SK-MEL-5 (cell line): ENCODE data around the gene ALOX5. TPM values are rescaled to one million over a fixed set of nuclear protein-coding genes. Genes with fewer than 3 reads are reported as not detected.
"Not testable (repeated sequence)": the region's sequence is repeated elsewhere in the genome, so short reads cannot be mapped to it uniquely, and the experiment has no call there.

Source experiments
- DNase-seq: peaks from one replicate; pipeline ENCODE4 v3.0.0-alpha.2; 2016; ENCODE audit warnings: low read depth, low spot score
- in situ Hi-C: cut with HindIII; loops from 2 replicates; pipeline ENCODE4 v1.10.0; 2016; ENCODE audit warnings: low sequenced_read_pairs, high pct_unique_total_duplicates, low pct_unique_long_range_greater_than_20kb
- total RNA-seq: library from RNA; depleted of rRNA; stranded (reverse); fragments of >200 nt; shearing (Covaris generic); gene quantifications from 2 replicates; pipeline ENCODE4 v1.2.3, GENCODE V29; 2014

Gene ALOX5
- total RNA-seq, 1 experiment from 2014 or later, result not detected

DNA sequence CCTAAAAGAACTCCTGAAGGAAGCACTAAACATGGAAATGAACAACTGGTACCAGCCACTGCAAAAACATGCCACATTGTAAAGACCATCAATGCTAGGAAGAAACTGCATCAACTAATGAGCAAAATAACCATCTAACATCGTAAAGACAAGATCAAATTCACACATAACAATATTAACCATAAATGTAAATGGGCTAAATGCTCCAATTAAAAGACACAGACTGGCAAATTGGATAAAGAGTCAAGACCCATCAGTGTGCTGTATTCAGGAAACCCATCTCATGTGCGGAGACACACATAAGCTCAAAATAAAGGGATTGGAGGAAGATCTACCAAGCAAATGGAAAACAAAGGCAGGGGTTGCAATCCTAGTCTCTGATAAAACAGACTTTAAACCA is 15.7 kb downstream of the ALOX5 start:
- DNase-seq, in situ Hi-C loops: not testable (repeated sequence)

DNA sequence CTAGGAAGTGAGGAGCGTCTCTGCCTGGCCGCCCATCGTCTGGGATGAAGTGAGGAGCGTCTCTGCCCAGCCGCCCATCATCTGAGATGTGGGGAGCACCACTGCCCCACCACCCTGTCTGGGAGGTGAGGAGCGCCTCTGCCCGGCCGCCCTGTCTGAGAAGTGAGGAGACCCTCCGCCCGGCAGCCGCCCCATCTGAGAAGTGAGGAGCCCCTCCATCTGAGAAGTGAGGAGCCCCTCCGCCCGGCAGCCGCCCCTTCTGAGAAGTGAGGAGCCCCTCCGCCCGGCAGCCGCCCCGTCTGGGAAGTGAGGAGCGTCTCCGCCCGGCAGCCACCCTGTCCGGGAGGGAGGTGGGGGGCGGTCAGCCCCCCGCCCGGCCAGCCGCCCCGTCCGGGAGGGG is 17.6 kb downstream of the ALOX5 start:
- in situ Hi-C loops, DNase-seq: not testable (repeated sequence)

DNA sequence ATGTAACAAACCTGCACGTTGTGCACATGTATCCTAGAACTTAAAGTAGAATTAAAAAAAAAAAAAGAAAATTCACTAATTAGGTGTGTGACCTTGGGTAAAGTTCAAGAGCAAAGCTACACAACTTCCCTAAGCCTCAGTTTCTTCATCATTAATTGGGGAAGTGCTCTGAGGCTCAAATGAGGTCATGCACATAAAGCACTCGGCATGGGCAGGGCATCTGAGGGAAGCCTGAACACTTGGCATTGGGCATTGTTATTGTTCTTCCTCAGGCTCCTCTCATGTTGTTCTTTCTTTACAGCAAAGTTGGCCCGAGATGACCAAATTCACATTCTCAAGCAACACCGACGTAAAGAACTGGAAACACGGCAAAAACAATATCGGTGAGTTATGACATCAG is 21.5 kb downstream of the ALOX5 start:
- in situ Hi-C loops, result no loop called here
- no peak for DNase-seq

DNA sequence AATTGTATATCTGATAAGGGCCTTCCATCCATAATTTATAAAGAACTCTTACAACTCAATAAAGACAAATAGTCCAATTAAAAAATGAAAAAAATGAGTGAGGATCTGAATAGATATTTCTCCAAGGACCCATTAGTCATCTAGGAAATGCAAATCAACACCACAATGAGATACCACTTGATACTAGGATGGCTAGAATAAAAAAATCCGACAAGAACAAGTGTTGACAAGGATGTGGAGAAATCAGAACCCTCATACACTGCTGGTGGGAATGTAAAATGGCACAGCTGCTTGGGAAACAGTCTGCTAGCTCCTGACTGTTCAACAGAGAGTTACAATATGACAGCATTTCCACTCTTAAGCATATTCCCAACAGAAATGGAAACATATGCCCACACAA is 24.6 kb downstream of the ALOX5 start:
- in situ Hi-C loops, result no loop called here
- no peak for DNase-seq

DNA sequence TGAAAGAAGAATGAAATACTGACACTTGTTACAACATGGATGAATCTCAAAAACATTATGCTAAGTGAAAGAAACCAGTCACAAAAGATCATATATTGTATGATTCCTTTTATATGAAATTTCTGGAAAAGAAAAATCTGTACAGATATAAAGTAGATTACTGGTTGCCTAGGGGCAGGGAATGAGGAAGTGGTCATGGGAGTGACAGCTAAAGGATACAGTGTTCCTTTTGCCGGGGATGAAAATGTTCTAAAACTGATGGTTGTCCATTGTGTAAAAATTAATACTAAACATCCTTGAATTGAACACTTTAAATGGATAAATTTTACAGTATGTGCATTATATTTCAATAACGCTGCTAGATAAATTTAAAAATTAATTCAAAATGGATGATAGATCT is 25.1 kb downstream of the ALOX5 start:
- DNase-seq, result no peak
- in situ Hi-C loops, result no loop called here

- DNase-seq, result no peak
- in situ Hi-C loops, result no loop called here
Observed at GRCh38 chr10:45403151-45403550, 29.1 kb downstream of the ALOX5 start.

GRCh38 chr10:45404087-45404769 is 30.2 kb downstream of the ALOX5 start:
- DNase-seq, result no peak
- in situ Hi-C loops, result no loop called here

DNA sequence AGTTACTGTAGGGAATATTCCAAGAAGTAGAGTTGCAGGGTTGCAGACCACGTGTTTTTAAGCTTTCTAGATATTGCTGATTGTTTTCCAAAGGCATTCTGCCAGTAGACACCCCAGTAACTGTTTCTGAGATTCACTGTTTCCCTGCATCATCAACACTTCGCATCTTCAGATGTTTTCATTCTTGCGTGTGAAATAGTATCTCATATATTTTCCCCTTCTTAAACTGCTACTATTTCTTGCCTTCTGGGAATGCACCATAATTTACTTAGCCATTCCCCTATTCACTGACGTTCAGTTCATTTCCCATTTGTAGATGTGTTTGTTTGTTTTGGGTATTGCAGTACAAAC is 30.7 kb downstream of the ALOX5 start:
- in situ Hi-C loops, result no loop called here
- DNase-seq, result no peak

- in situ Hi-C loops, result no loop called here
- no peak for DNase-seq
Observed at GRCh38 chr10:45407542-45407941, 33.5 kb downstream of the ALOX5 start.

DNA sequence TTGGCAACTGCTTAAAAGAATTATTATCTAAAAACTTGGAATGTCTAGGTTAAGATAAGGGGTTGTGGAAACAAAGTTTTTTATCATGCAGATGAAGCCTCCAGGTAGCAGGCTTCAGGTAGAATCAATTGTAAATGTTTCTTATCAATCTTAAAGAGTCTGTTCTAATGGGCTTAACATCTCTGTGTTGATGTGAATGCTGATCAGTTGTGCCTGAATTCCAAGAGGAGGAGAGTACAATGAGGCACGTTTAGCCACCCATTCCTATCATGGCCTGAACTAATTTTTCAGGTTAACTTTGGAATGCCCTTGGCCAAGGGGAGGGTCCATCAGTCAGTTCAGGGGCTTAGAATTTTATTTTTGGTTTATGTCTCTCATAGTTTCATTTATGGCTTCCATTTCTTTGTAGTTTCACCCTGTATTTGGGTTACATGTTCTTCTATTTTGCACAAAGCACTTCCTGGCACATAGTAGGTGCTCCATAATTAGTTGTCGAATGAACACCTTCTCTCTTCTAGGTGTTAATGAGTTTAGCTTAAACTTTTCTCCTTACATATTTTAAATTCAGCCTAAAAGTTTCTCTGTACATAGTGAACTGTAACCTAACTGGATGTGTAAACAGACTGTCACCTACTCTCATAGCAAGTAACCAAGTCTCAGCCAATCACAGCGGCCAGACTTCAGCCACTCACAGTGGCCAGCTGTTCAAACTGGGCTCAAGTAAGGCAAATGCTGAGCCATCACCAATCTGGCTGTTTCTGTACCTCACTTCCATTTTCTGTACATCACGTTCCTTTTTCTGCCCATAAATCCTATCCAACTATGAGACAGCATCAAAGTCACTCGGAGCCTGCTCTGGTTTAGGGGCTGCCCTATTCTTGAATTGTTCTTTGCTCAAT is 34.7 kb downstream of the ALOX5 start:
- DNase-seq, result peak; percentile 16
- in situ Hi-C loops, result no loop called here

DNA sequence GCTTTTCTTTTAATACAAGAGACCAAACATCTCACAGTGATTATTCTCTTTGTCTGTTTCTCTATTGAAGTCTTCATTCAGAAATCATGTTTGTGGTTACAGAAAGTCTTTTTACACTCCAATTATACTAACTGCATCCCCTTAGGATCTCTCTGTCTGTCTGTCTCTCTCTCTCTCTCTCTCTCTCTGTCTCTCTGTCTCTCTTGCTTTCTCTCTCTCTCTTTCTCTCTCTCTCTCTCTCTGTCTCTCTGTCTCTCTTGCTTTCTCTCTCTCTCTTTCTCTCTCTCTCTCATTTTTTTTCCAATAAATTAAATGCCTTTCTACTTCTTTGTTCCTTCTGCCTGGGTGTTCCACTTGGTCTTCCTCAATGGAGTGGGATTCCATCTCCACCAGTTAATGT is 35.3 kb downstream of the ALOX5 start:
- in situ Hi-C loops, DNase-seq: not testable (repeated sequence)

DNA sequence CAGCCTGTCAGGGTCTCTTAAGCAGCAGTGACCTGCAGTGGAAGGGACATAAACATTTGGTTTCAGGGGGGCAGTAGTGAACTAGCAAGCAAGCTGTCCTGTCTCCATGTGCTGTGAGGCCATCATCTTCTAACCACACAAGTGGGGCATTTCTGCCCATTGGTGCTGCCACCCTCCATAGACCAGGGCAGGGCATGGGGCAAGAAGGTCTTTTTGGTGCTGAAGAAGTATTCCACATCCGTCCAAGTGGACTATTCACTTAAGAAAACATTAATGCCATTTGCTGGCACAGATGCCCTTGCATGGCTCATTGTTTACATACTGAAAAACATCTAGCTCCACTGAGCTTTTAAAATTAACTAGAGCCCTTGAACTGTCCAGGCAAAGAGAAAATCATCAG is 35.8 kb downstream of the ALOX5 start:
- in situ Hi-C loops, result no loop called here
- no peak for DNase-seq

DNA sequence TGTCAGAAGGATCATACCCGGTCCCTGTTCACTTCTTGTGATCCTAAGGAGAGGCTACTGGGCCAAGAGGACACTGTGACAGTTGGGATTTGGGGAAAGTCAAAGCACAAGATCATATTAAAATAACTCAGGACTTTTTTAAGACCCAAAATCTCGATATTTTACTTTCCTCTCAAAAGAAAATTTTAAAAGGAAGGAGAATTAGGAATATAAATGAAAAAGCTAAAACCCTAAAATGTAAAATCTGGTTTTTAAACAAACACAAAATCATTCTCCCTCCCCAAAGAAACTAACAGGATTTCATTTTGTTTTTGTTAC is 36.4 kb downstream of the ALOX5 start:
- DNase-seq, result no peak
- in situ Hi-C loops, result no loop called here

DNA sequence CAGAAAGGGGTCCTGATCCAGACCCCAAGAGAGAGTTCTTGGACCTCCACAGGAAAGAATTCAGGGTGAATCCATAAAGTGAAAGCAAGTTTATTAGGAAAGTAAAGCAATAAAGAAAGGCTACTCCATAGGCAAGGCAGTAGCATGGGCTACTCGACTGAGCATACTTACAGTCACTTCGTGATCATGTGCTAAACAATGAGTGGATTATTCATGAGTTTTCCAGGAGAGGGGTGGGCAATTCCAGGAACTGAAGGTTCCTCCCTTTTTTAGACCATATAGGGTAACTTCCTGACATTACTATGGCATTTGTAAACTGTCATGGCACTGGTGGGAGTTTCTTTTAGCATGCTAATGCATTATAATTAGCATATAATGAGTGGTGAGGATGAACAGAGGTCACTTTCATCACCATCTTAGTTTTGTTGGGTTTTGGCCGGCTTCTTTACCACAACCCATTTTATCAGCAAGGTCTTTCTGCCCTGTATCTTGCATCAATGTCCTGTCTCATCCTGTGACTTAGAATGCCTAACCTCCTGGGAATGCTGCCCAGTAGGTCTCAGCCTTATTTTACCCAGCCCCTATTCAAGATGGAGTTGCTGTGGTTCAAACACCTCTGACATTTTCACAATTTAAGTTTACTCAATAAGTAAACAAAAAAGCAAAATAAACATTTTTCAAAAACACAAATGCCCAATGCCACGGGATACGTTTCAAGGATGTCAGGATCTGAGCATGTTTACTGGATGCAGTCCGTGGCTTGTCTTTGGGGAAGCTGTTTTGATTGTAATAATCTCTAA is 37.0 kb downstream of the ALOX5 start:
- DNase-seq, result peak; percentile 52
- in situ Hi-C loops, result no loop called here

DNA sequence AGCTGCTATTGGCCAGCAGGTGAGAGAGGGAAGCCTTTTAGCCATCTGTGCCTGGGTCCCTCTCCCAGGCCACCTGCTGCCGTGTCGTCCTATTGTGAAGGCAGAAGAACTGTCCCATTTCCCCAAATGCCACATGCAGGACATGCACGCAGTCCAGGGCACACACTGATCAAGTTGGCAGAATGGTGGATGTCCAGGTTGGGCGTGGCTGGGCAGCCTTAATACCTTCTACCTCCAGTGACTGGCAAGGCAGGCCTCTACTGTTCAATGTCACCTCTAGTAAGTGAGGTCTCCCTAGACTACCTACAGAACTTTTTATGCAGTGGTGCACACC is 37.6 kb downstream of the ALOX5 start:
- in situ Hi-C loops, result no loop called here
- DNase-seq, result no peak

DNA sequence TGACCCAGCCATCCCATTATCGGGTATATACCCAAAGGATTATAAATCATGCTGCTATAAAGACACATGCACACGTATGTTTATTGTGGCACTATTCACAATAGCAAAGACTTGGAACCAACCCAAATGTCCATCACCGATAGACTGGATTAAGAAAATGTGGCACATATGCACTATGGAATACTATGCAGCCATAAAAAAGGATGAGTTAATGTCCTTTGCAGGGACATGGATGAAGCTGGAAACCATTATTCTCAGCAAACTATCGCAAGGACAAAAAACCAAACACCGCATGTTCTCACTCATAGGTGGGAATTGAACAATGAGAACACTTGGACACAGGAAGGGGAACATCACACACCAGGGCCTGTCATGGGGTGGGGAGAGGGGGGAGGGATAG is 41.0 kb downstream of the ALOX5 start:
- DNase-seq, in situ Hi-C loops: not testable (repeated sequence)

DNA sequence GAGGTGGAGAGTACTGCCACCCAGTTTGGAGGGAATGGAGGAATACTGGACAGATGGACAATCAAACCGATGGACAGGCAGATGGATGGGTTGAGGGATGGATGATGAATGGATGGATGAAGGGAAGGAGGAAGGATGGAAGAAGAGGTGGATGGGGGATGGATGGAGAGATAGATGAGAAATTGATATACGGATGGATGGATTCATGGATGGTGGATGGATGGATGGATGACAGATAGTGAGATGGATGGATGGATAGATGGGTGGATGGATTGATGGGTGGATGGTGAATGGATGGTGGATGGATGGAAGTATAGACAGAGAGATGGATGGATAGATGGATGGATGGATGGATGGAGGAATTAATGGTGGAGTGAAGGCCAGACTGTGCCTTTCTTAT is 42.6 kb downstream of the ALOX5 start:
- in situ Hi-C loops, result no loop called here
- no peak for DNase-seq

DNA sequence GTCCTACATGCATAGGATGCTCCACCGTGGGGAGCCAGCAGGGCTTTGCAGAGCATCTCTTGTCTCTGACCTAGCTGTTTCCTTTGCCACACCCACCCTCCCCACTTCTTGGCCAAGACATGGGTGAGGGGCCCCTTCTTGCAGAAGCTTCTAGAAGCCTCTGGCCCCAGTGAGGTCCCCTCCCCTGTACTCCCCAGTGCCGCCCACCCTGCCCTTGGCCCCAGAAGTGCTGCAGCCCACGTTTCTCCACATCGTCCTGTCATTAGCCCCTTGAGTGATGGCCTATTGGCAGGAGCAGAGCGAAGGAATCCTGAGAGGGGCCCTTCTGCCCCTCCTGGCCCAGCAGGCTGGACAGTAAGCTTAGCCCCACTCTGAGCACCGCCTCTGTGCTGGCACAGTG is 43.7 kb downstream of the ALOX5 start:
- in situ Hi-C loops, result no loop called here
- DNase-seq, result no peak

GRCh38 chr10:45418417-45418848 is 44.4 kb downstream of the ALOX5 start:
- in situ Hi-C loops, result no loop called here
- no peak for DNase-seq
